Activated CD8-positive, alpha-beta T cell treated with anti-CD3 and anti-CD28 coated beads for 36 hours (primary cell): ENCODE data around the gene FBRSL1. TPM values are rescaled to one million over a fixed set of nuclear protein-coding genes. Genes with fewer than 3 reads are reported as not detected.

Experiments
- ATAC-seq: fragments of 200-7000 bp; cut with Tn5 transposase; one replicate; pipeline ENCODE4 v1.10.0; 2021; ENCODE audit warnings: mild to moderate bottlenecking, moderate library complexity
- CTCF ChIA-PET: fragments of 350-600 bp; sonication (Branson Sonifier 250); formaldehyde crosslinking; loops from one replicate; lab custom pipeline; 2021; ENCODE audit warnings: antibody characterized with exemption; lab: Charles Lee
- POLR2A ChIA-PET: fragments of 350-600 bp; sonication (Branson Sonifier 250); formaldehyde crosslinking; loops from one replicate; lab custom pipeline; 2021; ENCODE audit warnings: antibody characterized with exemption; lab: Charles Lee
- DNase-seq: peaks from one replicate; pipeline ENCODE4 v3.0.0-alpha.2; 2020
- H3K27ac Mint-ChIP-seq: one replicate; pipeline ENCODE4 v1.8.0; 2021; ENCODE audit warnings: mild to moderate bottlenecking, mixed read lengths
- H3K27me3 Mint-ChIP-seq: one replicate; pipeline ENCODE4 v1.8.0; 2021; ENCODE audit warnings: mixed read lengths
- H3K36me3 Mint-ChIP-seq: one replicate; pipeline ENCODE4 v1.8.0; 2021; ENCODE audit warnings: low read depth, mixed read lengths
- H3K4me1 Mint-ChIP-seq: one replicate; pipeline ENCODE4 v1.8.0; 2021; ENCODE audit warnings: low read depth, mixed read lengths
- H3K4me3 Mint-ChIP-seq: one replicate; pipeline ENCODE4 v1.8.0; 2021; ENCODE audit warnings: mild to moderate bottlenecking, moderate library complexity, mixed read lengths
- H3K9me3 Mint-ChIP-seq: one replicate; pipeline ENCODE4 v1.8.0; 2021; ENCODE audit warnings: mixed read lengths
- CTCF ChIP-seq: fragments of 200-600 bp; IDR thresholded peaks from one replicate; pipeline ENCODE4 v1.8.0; 2022; ENCODE audit warnings: antibody characterized with exemption, mild to moderate bottlenecking
- intact Hi-C: fragments of 100-400 bp; cut with micrococcal nuclease; formaldehyde crosslinking; loops from one replicate; pipeline ENCODE4 v1.10.0; 2022
- total RNA-seq, 2 experiments: library from RNA; stranded (reverse); gene quantifications; one replicate each; pipeline ENCODE4 v1.2.3, GENCODE V29; 2021

Gene FBRSL1
- total RNA-seq, 2 experiments from 2014 or later = 41.4 to 48.1 TPM

GRCh38 chr12:132495629-132496357 is 5.8 kb downstream of the FBRSL1 start:
- CTCF ChIA-PET = no interaction called here

GRCh38 chr12:132496358-132496669 is 6.4 kb downstream of the FBRSL1 start:
- POLR2A ChIA-PET = no interaction called here
- peak overlapping the region; percentile 25 for H3K27ac Mint-ChIP-seq
- no peak for TF ChIP-seq CTCF
- H3K4me3 Mint-ChIP-seq = no peak overlapping the region
- ATAC-seq (no peak), DNase-seq (no peak)
- H3K27me3 Mint-ChIP-seq = no peaks in the 10 kb centered on the region
- CTCF ChIA-PET = no interaction called here
- intact Hi-C loops = no loop called here
- H3K4me1 Mint-ChIP-seq = peaks cover 60% of the 10 kb centered on the region
- no peaks in the 10 kb centered on the region for H3K9me3 Mint-ChIP-seq
- H3K36me3 Mint-ChIP-seq = peaks cover 4% of the 10 kb centered on the region

More at GRCh38 chr12:132495629-132496357, 5.8 kb downstream of the FBRSL1 start:
- no peak for DNase-seq
- ATAC-seq = no peak
- no peak overlapping the region for H3K27ac Mint-ChIP-seq
- H3K36me3 Mint-ChIP-seq = peaks cover 7% of the 10 kb centered on the region
- no peaks in the 10 kb centered on the region for H3K27me3 Mint-ChIP-seq
- POLR2A ChIA-PET = no interaction called here
- H3K4me3 Mint-ChIP-seq = no peak overlapping the region
- intact Hi-C loops = no loop called here
- no peak for TF ChIP-seq CTCF
- H3K9me3 Mint-ChIP-seq = no peaks in the 10 kb centered on the region
- peaks cover 60% of the 10 kb centered on the region for H3K4me1 Mint-ChIP-seq

- H3K4me3 Mint-ChIP-seq = no peak overlapping the region
- ChIA-PET POLR2A (no interaction called here), CTCF (no interaction called here)
- peaks cover 58% of the 10 kb centered on the region for H3K4me1 Mint-ChIP-seq
- DNase-seq = no peak
- intact Hi-C loops = no loop called here
- ATAC-seq = no peak
- no peaks in the 10 kb centered on the region for H3K27me3 Mint-ChIP-seq
- H3K27ac Mint-ChIP-seq = no peak overlapping the region
- H3K36me3 Mint-ChIP-seq = peaks cover 4% of the 10 kb centered on the region
- no peaks in the 10 kb centered on the region for H3K9me3 Mint-ChIP-seq
- no peak for TF ChIP-seq CTCF
Measured at GRCh38 chr12:132496710-132497109, 6.8 kb downstream of the FBRSL1 start.

GRCh38 chr12:132497514-132498405 is 7.8 kb downstream of the FBRSL1 start:
- Mint-ChIP-seq H3K4me1 (peaks cover 56% of the 10 kb centered on the region), H3K27me3 (no peaks in the 10 kb centered on the region), H3K4me3 (no peak overlapping the region), H3K9me3 (no peaks in the 10 kb centered on the region), H3K27ac (no peak overlapping the region), H3K36me3 (no peaks in the 10 kb centered on the region)
- POLR2A ChIA-PET = no interaction called here
- ATAC-seq (no peak), DNase-seq (no peak)
- CTCF ChIA-PET = interaction anchor here (1.2 kb wide), 1 partner anchor 21 kb away, joined by 5 read pairs; no protein-coding TSS in a partner anchor
- TF ChIP-seq CTCF = no peak
- intact Hi-C loops = no loop called here

- no peak for TF ChIP-seq CTCF
- DNase-seq = no peak
- ChIA-PET CTCF (no interaction called here), POLR2A (interaction anchor here (0.6 kb wide), 1 partner anchor 60 kb away, joined by 3 read pairs; no protein-coding TSS in a partner anchor)
- no peak for ATAC-seq
- no peaks in the 10 kb centered on the region for H3K27me3 Mint-ChIP-seq
- H3K27ac Mint-ChIP-seq = no peak overlapping the region
- H3K4me1 Mint-ChIP-seq = peaks cover 57% of the 10 kb centered on the region
- intact Hi-C loops = no loop called here
- no peaks in the 10 kb centered on the region for H3K36me3 Mint-ChIP-seq
- no peak overlapping the region for H3K4me3 Mint-ChIP-seq
- no peaks in the 10 kb centered on the region for H3K9me3 Mint-ChIP-seq
Measured at GRCh38 chr12:132498931-132499330, 9.0 kb downstream of the FBRSL1 start.
